ENCODE data around the gene JMJD4.
"Not testable (repeated sequence)": the region's sequence is repeated elsewhere in the genome, so short reads cannot be mapped to it uniquely, and the experiment has no call there.

JMJD4 gene

GRCh38 chr1:227731241-227731677, 3.8 kb downstream of the JMJD4 start:
- no peak for DNase-seq

DNA sequence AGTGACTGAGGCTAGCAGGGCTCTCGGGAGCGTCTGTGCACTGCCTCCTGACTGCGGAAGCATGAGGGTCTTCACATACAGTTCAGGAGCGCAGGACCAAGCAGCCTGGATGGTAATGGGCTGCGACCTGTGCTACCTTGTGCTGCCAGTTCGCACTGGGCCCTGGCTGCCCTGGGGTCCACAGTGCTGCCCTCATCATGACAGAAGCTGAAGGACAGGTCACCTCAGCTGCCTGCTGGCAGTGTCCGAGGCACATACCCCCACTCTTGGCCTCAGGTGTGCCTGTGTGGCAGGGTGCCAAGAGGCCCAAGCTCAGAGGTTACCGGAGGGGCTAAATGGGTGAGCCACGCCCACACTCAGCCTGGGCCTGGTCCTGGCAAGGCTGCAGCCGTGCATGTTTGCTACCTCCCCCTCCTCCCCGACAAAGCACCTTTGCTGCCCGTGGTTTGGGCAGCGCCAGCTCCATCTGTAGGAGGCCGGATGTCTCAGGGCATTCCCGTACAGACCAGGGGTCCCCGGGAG, 4.4 kb downstream of the JMJD4 start:
- no peak for DNase-seq

DNA sequence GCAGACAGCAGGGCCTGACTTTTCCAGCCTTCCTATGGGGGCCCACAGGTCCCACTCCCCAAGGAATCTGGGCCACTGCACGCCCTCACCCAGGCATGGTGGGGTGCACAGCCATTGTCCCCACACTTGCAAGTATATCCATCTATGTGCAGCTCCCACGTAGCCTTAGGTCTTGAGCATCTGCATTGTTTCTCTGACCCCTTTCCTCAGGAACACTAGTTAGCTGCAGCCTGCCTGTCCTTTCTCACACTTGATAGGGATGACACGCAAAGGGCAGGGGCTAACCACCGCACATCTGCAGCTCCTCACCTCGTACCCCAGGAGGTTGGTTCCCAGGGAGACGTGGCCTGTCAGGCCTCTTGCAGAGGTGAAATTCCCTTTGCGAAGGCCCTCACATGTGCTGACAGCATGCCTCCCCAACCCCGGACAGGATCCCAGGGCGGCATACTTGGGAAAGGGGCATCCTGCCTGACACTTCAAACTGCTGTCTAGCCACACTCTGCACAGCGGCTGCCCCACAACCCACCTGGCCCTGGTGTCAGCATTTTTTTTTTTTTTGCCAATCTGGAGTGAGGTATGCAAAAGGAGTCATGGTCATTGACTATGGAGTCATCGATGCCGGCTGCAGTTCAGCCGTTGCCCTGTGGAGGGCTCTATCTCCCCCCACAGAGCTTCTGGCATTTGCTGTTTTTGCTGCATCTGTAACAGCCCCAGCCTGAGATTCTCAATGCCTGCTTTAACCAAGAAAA, 5.0 kb downstream of the JMJD4 start:
- no peak for DNase-seq

- DNase-seq, result no peak
Measured at GRCh38 chr1:227729144-227729880, 5.8 kb downstream of the JMJD4 start.

DNA sequence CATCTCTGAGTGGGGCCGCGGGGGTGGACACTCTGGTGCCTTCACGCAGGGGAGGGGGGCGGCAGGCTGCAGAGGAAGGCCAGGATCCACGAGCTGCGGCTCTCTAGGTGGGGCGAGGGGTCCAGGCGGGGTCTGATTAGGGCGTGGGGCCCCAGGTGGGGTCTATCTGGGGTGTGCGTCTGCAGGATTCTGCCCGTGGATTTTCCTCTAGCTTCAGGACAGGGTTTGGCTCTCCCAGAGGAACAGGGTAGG, 6.3 kb downstream of the JMJD4 start:
- no peak for DNase-seq

- DNase-seq, result peak; percentile 18
Measured at GRCh38 chr1:227728059-227728891, 6.8 kb downstream of the JMJD4 start.

GRCh38 chr1:227726924-227727599, 8.0 kb downstream of the JMJD4 start:
- no peak for DNase-seq

GRCh38 chr1:227726318-227726717, 8.8 kb downstream of the JMJD4 start:
- no peak for DNase-seq

DNA sequence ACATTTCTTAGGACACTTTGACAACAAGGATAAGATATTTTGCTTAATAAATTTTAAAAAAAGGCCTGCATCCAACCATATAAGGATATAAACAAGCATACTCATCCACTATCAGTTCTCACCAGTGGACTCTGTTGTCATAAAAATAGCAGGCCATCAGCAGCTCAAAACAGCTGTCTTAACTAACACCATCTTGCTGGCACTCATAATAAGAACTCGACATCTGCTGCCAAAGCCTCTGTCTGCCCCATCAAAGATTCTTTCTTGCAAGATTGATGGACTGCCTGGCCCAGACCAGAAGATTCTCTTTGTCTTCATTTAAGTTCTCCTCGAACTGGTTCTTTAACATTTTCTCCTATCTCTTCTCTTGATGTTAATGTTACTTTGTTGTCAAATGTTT, 10.1 kb downstream of the JMJD4 start:
- no peak for DNase-seq

DNA sequence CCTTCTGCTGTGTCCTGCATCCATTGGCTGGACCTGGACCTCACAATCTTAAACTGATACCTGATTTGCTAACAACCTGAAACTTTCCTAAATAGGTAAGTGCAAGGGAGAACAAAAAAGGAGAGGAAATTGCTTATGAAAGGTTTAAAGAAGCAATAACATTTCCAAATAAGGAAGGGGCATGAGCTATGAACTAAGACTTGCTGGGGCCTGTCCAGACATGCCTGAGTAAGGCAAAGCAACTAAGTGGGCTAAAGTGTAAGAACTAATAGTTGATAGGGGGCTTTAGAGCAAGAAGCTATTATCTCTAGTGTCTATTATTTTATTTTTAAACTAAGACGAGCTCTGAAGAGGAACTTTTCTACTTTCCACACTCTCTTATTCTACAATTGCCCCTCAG, 11.6 kb downstream of the JMJD4 start:
- DNase-seq, result no peak

GRCh38 chr1:227718932-227719331, 16.2 kb downstream of the JMJD4 start:
- no peak for DNase-seq

DNA sequence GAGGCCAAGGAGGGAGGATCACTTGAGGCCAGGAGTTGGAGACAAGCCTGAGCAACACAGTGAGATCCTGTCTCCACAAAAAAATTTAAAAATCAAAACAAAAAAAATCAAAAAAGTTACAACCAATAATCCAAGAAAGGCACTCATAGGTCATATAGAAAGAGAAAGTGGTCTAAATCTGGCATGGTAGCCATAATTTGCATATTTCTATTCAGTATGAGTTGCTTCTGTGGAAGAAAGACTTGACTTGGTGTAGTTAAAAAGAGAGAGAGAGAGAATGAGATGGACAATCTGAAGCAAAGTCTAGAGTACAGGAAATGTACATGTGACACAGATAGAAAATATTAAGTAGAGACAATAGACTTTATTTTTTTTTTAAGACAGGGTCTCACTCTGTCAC, 22.5 kb downstream of the JMJD4 start:
- DNase-seq, result no peak

DNA sequence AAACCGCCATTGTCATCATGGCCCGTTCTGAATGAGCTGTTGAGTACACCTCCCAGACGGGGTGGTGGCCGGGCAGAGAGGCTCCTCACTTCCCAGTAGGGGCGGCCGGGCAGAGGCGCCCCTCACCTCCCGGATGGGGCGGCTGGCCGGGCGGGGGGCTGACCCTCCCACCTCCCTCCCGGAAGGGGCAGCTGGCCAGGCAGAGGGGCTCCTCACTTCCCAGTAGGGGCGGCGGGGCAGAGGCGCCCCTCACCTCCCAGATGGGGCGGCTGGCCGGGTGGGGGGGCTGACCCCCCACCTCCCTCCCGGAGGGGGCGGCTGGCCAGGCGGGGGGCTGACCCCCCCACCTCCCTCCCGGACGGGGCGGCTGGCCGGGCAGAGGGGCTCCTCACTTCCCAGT, 24.6 kb downstream of the JMJD4 start:
- not testable (repeated sequence) for DNase-seq

DNA sequence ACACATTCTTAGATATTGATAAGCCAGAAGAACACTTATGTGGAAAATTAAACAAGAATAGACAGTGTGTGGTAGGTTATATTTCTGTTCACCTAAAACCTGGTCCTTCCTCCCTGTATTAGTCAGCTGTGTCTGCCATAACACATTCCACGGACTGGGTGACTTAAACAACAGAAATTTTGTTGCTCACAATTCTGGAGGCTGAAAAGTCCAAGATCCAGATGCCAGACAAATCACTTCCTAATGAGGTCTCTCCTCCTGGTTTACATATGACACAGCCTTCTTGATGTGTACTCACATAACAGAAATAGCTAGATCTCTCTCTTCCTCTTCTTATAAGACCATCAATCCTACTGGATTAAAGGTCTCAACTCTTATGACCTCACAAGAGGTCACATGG, 25.7 kb downstream of the JMJD4 start:
- DNase-seq, result no peak

DNA sequence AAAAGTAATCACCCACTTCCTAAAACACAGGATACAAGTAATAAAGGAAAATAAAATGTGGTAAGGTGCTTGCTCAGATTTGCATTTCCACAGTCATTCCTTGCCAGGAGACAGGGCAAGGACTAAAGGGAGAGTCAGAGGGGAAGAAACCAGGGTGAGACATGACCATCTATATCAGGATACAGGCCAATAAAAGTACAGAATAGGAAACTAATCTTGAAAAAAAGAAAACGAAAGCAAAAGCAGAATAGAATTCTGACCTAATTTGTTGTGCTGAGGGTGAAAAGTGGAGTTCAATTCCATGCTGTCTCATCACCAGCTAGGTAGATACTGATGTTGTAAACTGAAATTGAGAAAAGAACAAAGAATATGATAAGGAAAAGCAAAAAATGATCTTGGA, 27.3 kb downstream of the JMJD4 start:
- DNase-seq, result no peak

DNA sequence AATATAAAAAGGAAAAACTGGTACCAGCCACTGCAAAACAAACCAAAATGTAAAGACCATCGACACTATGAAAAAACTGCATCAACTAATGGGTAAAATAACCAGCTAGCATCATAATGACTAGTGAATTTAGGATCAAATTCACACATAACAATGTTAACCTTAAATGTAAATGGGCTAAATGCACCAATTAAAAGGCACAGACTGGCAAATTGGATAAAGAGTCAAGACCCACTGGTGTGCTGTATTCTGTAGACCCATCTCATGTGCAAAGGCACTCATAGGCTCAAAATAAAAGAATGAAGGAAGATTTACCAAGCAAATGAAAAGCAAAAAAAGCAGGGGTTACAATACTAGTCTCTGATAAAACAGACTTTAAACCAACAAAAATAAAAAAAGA, 33.5 kb downstream of the JMJD4 start:
- not testable (repeated sequence) for DNase-seq

DNA sequence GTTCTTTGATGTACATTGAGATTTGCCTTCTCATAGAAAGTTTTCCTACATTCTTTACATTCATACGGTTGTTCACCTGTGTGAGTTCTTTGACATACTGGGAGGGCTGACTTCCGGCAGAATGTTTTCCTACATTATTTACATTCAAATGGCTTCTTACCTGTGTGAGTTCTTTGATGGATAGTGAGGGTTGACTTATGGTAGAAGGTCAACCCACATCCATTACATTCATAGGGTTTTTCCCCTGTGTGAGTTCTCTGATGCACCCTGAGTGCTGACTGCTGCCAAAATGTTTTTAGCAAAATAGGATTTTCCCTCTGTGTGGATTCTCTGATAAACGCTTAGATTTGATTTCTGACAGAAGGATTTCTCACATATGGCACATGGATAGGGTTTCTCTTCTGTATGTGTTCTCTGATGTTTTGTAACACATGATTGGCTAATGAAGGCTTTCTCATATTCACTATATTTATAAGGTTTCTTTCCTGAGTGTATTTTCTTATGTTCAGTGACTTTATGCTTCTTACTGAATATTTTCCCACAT, 37.7 kb downstream of the JMJD4 start:
- no peak for DNase-seq

GRCh38 chr1:227685807-227686206, 49.3 kb downstream of the JMJD4 start:
- no peak for DNase-seq

All from NCI-H748 treated with DMSO at 0.1 percent for 48 hours (cell line).